HL-60/S4 treated with phorbol 12-myristate 13-acetate at 8.2 ng/mL for 4 days and 3 days (cell line): Measurements from ENCODE around the gene KSR2.

Experiments
- in situ Hi-C: fragments of 300-500 bp; cut with MboI; formaldehyde crosslinking; loops from 2 replicates; pipeline ENCODE4 v1.15.0; 2022; ENCODE audit warnings: low sequenced_read_pairs

Gene KSR2

GRCh38 chr12:117968151-117968789 lies 520 bp downstream of the KSR2 start:
- in situ Hi-C loops = no loop called here

GRCh38 chr12:117967512-117967911 lies 1.3 kb downstream of the KSR2 start:
- in situ Hi-C loops = no loop called here

GRCh38 chr12:117967043-117967442 lies 1.7 kb downstream of the KSR2 start:
- in situ Hi-C loops = no loop called here

GRCh38 chr12:117966511-117966910 lies 2.3 kb downstream of the KSR2 start:
- in situ Hi-C loops = no loop called here

GRCh38 chr12:117963836-117964235 lies 5.0 kb downstream of the KSR2 start:
- in situ Hi-C loops = no loop called here

- in situ Hi-C loops = no loop called here
Measured at GRCh38 chr12:117936722-117937484, 31.9 kb downstream of the KSR2 start.

GRCh38 chr12:117933545-117933944 lies 35.2 kb downstream of the KSR2 start:
- in situ Hi-C loops = no loop called here

GRCh38 chr12:117926391-117926899 lies 42.3 kb downstream of the KSR2 start:
- in situ Hi-C loops = no loop called here

GRCh38 chr12:117921929-117922777 lies 46.6 kb downstream of the KSR2 start:
- in situ Hi-C loops = no loop called here

GRCh38 chr12:117919479-117919878 lies 49.3 kb downstream of the KSR2 start:
- in situ Hi-C loops = no loop called here

- in situ Hi-C loops = no loop called here
Measured at GRCh38 chr12:117914686-117915085, 54.1 kb downstream of the KSR2 start.

- in situ Hi-C loops = no loop called here
Measured at GRCh38 chr12:117912756-117913155, 56.0 kb downstream of the KSR2 start.

GRCh38 chr12:117908411-117908810 lies 60.4 kb downstream of the KSR2 start:
- in situ Hi-C loops = no loop called here

GRCh38 chr12:117907108-117907689 lies 61.6 kb downstream of the KSR2 start:
- in situ Hi-C loops = no loop called here

- in situ Hi-C loops = no loop called here
Measured at GRCh38 chr12:117904051-117904450, 64.7 kb downstream of the KSR2 start.

GRCh38 chr12:117903110-117903840 lies 65.5 kb downstream of the KSR2 start:
- in situ Hi-C loops = no loop called here

- in situ Hi-C loops = no loop called here
Measured at GRCh38 chr12:117901631-117902030, 67.2 kb downstream of the KSR2 start.

- in situ Hi-C loops = no loop called here
Measured at GRCh38 chr12:117900561-117900960, 68.2 kb downstream of the KSR2 start.

GRCh38 chr12:117897372-117898161 lies 71.2 kb downstream of the KSR2 start:
- in situ Hi-C loops = no loop called here

GRCh38 chr12:117896009-117896408 lies 72.8 kb downstream of the KSR2 start:
- in situ Hi-C loops = no loop called here
